Neuronal stem cell (in vitro differentiated cells): ENCODE results near the gene WNT2.

ENCODE experiments used
- DNase-seq: peaks from one replicate; pipeline ENCODE4 v3.0.0-alpha.2; 2013; ENCODE audit warnings: low spot score
- H2AFZ ChIP-seq: one replicate; pipeline ENCODE4 v1.6.1; 2013; ENCODE audit warnings: mild to moderate bottlenecking, low read length, inconsistent platforms
- H2AK5ac ChIP-seq: 2 replicates; pipeline ENCODE4 v1.6.1; 2013; ENCODE audit warnings: low read depth, mild to moderate bottlenecking, inconsistent platforms, low read length, moderate library complexity, mixed read lengths
- H2BK120ac ChIP-seq: 2 replicates; pipeline ENCODE4 v1.6.1; 2013; ENCODE audit warnings: low read depth, mild to moderate bottlenecking, inconsistent platforms, low read length, moderate library complexity, mixed read lengths
- H2BK12ac ChIP-seq: one replicate; pipeline ENCODE4 v1.6.1; 2013; ENCODE audit warnings: low read length, inconsistent platforms
- H2BK15ac ChIP-seq: 2 replicates; pipeline ENCODE4 v1.6.1; 2013; ENCODE audit warnings: mild to moderate bottlenecking, low read length, inconsistent platforms, mixed read lengths
- H2BK5ac ChIP-seq: one replicate; pipeline ENCODE4 v1.6.1; 2013; ENCODE audit warnings: inconsistent platforms, mild to moderate bottlenecking, low read length, moderate library complexity
- H3K14ac ChIP-seq: one replicate; pipeline ENCODE4 v1.6.1; 2013; ENCODE audit warnings: low read length, inconsistent platforms
- H3K18ac ChIP-seq: 2 replicates; pipeline ENCODE4 v1.6.1; 2013; ENCODE audit warnings: low read length, inconsistent platforms
- H3K23ac ChIP-seq: 2 replicates; pipeline ENCODE4 v1.6.1; 2013; ENCODE audit warnings: low read depth, mild to moderate bottlenecking, mixed read lengths, low read length, inconsistent platforms; ENCODE audit not compliant: poor library complexity
- H3K27ac ChIP-seq: replicated peaks from 3 replicates; pipeline ENCODE4 v1.5.1; 2013; ENCODE audit warnings: low read length, inconsistent platforms
- H3K27me3 ChIP-seq, 3 experiments: 2 replicates each; pipeline ENCODE4 v1.6.1; 2013; ENCODE audit warnings: low read length in 3 of 3, mild to moderate bottlenecking in 2 of 3, inconsistent platforms in 1 of 3, low read depth in 1 of 3, mixed read lengths in 1 of 3, moderate library complexity in 1 of 3; ENCODE audit not compliant: control insufficient read depth in 3 of 3, insufficient read depth in 3 of 3
- H3K36me3 ChIP-seq, 2 donors: replicated peaks in 1 of 2; 2 replicates each; pipeline ENCODE4 v1.6.1; 2013; ENCODE audit warnings: low read length in 2 of 2; ENCODE audit not compliant: control insufficient read depth in 2 of 2, insufficient read depth in 2 of 2
- H3K4ac ChIP-seq: 2 replicates; pipeline ENCODE4 v1.6.1; 2013; ENCODE audit warnings: inconsistent platforms, mild to moderate bottlenecking, low read length, moderate library complexity
- H3K4me1 ChIP-seq, 2 donors: 1 replicate in 1 of 2; 2 replicates in 1 of 2; pipeline ENCODE4 v1.6.1; 2013; ENCODE audit warnings: low read length in 2 of 2, low read depth in 1 of 2; ENCODE audit not compliant: control insufficient read depth in 2 of 2, insufficient read depth in 1 of 2
- H3K4me2 ChIP-seq: one replicate; pipeline ENCODE4 v1.6.1; 2013; ENCODE audit warnings: mild to moderate bottlenecking, low read length, inconsistent platforms; ENCODE audit not compliant: insufficient read depth, poor library complexity, severe bottlenecking
- H3K4me3 ChIP-seq, 2 donors: 2 replicates each; pipeline ENCODE4 v1.5.1; 2013; ENCODE audit warnings: low read length in 2 of 2, mild to moderate bottlenecking in 2 of 2, inconsistent platforms in 1 of 2, moderate library complexity in 1 of 2
- H3K79me1 ChIP-seq: one replicate; pipeline ENCODE4 v1.6.1; 2013; ENCODE audit warnings: low read depth, mild to moderate bottlenecking, inconsistent platforms, low read length, moderate library complexity
- H3K9ac ChIP-seq: one replicate; pipeline ENCODE4 v1.6.1; 2013; ENCODE audit warnings: mild to moderate bottlenecking, low read depth, low read length, inconsistent platforms; ENCODE audit not compliant: poor library complexity
- H3K9me3 ChIP-seq, 2 donors: replicated peaks in 1 of 2; 2 replicates each; pipeline versions ENCODE3 to v1.6.1; 2013; ENCODE audit warnings: low read length in 2 of 2, mild to moderate bottlenecking in 2 of 2, inconsistent platforms in 1 of 2, low read depth in 1 of 2, mixed read lengths in 1 of 2, moderate library complexity in 1 of 2; ENCODE audit not compliant: control insufficient read depth in 2 of 2, insufficient read depth in 1 of 2
- H4K8ac ChIP-seq: one replicate; pipeline ENCODE4 v1.6.1; 2013; ENCODE audit warnings: low read depth, mild to moderate bottlenecking, inconsistent platforms, low read length, moderate library complexity
- H4K91ac ChIP-seq: one replicate; pipeline ENCODE4 v1.6.1; 2013; ENCODE audit warnings: low read length, low read depth, mild to moderate bottlenecking, inconsistent platforms; ENCODE audit not compliant: poor library complexity
- WGBS, 2 donors: extraction: QIAGEN DNeasy Blood & Tissue Kit; methylation state at CpG; one replicate each; pipeline ENCODE4 v1.1.7; 2013; ENCODE audit warnings: missing lambda C conversion rate in 2 of 2, mixed read lengths in 1 of 2; ENCODE audit not compliant: insufficient read length in 2 of 2, insufficient replicate concordance in 1 of 2; ENCODE audit errors: extremely low coverage in 2 of 2; 5-methylcytosine and 5-hydroxymethylcytosine counted together

Gene WNT2

DNA sequence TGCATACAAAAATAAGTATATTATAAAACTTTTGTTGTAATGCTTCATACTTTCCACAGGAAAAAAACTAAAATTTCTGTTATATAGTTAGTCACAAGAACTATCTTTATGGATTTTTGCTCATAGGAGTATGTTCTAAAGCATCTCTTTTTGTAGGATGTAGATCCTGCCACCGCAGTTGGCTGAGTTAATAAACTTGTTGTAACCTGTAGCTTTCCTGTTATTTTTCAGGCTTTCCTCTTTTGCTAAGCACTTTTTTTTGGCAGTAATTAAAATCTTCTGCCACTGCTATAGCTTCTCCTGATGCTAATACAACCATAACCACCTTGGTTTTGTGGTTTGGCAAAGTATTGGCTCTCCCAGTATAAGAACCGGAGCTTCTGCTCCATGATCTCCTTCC is 60.3 kb downstream of the WNT2 start:
- H2BK12ac ChIP-seq: no peak overlapping the region

DNA sequence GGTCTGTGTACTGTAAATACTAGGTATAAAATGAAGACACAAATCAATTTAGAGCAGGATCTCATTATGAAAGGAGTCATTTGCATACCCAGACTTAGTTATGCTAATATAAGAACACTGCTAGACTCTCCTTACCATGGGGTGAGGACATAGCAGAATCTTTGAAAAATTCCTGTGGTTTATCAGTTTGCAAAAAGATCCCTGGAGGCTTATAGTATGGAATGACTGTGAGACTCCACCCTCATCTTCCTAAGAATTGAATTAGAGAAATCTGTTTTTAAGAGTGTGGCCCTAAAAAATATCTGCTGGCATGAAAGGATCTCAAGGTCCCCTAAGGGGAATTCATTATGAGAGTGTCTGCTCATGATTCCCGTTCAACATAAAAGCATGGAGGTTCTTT is 63.2 kb downstream of the WNT2 start:
- Histone ChIP-seq H3K4me1 (no peaks in the 10 kb centered on the region), H2BK5ac (no peak overlapping the region), H3K79me1 (no peaks in the 10 kb centered on the region), H4K91ac (no peak overlapping the region), H3K27me3 (no peaks in the 10 kb centered on the region), H3K36me3 (no peaks in the 10 kb centered on the region), H3K27ac (no peak overlapping the region), H2BK12ac (no peak overlapping the region), H2BK120ac (no peak overlapping the region), H3K9ac (no peak overlapping the region), H3K4ac (no peak overlapping the region), H2AFZ (no peak overlapping the region), H3K23ac (no peak overlapping the region), H2AK5ac (no peak overlapping the region), H3K4me2 (no peak overlapping the region), H4K8ac (no peak overlapping the region), H3K18ac (no peak overlapping the region), H3K9me3 (no peaks in the 10 kb centered on the region), H2BK15ac (no peak overlapping the region), H3K4me3 (no peak overlapping the region), H3K14ac (no peak overlapping the region)
- WGBS, 2 donors: no CpG with 5 or more reads among the region's 1 CpG
- DNase-seq: no peak

More for the DNA sequence above, 60.3 kb downstream of the WNT2 start:
- Histone ChIP-seq H2BK15ac (no peak overlapping the region), H3K9ac (no peak overlapping the region), H3K27me3 (no peaks in the 10 kb centered on the region), H2BK5ac (no peak overlapping the region), H3K14ac (no peak overlapping the region), H3K79me1 (no peaks in the 10 kb centered on the region), H3K27ac (no peak overlapping the region), H3K23ac (no peak overlapping the region), H3K18ac (no peak overlapping the region), H2BK120ac (no peak overlapping the region), H4K91ac (no peak overlapping the region), H3K4ac (no peak overlapping the region), H2AFZ (no peak overlapping the region), H3K4me1 (no peaks in the 10 kb centered on the region), H4K8ac (no peak overlapping the region), H3K9me3 (no peaks in the 10 kb centered on the region), H3K4me2 (no peak overlapping the region), H2AK5ac (no peak overlapping the region), H3K36me3 (no peaks in the 10 kb centered on the region), H3K4me3 (no peak overlapping the region)
- no peak for DNase-seq
- WGBS, 2 donors: no CpG with 5 or more reads among the region's 2 CpGs

DNA sequence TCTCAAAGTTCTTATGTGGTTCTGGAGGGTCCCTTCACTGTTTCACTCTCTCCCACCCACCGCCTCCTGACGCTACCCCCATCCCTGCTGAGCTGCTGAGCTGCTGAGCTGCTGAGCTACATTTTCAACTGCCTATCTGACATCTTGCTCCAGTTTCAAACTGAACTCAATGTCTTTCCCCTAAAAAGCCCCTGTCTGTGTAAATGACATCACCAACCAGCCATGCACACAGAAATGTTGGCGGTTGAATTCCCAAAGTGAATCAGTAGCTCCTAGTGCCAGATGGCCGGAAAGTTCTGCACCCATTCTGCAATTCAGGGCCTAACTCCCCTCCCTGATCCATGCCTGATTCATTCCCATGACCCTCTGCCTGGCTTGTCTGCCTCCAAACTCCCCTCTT is 71.2 kb downstream of the WNT2 start:
- no peak overlapping the region for H3K27ac ChIP-seq
- no peak overlapping the region for H3K9ac ChIP-seq
- no peaks in the 10 kb centered on the region for H3K27me3 ChIP-seq
- no peak overlapping the region for H3K4me2 ChIP-seq
- H3K36me3 ChIP-seq: no peaks in the 10 kb centered on the region
- H2BK5ac ChIP-seq: no peak overlapping the region
- no peaks in the 10 kb centered on the region for H3K79me1 ChIP-seq
- no peak overlapping the region for H3K18ac ChIP-seq
- H2AFZ ChIP-seq: no peak overlapping the region
- no peak overlapping the region for H2BK120ac ChIP-seq
- H2AK5ac ChIP-seq: no peak overlapping the region
- H3K23ac ChIP-seq: no peak overlapping the region
- no peak overlapping the region for H2BK15ac ChIP-seq
- no peak overlapping the region for H4K8ac ChIP-seq
- H3K4ac ChIP-seq: no peak overlapping the region
- WGBS, 2 donors: no CpG with 5 or more reads among the region's 4 CpGs
- H4K91ac ChIP-seq: no peak overlapping the region
- no peaks in the 10 kb centered on the region for H3K9me3 ChIP-seq
- no peak for DNase-seq
- H3K4me1 ChIP-seq: peaks cover 2 to 5% of the 10 kb centered on the region in 2 donors
- H3K4me3 ChIP-seq: no peak overlapping the region
- H3K14ac ChIP-seq: no peak overlapping the region
- no peak overlapping the region for H2BK12ac ChIP-seq

DNA sequence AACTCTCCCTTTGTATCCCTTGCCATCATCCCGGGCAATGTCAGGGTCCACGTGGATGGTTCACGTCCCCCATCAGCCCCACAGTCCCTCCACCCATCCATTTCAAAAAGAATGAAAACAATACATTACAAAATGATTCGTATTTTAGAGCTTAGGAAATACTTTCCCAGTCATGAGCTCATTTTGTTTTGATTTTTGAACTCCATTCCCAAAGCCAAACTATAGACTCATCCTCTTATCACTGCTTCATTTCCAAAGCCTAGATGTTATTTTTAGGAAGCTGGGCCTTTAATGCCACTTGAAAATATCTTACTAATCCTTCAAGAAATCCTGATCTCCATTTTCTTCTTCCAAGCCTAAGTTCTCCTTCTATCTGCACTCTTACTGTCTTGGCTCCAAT is 72.1 kb downstream of the WNT2 start:
- Histone ChIP-seq H4K8ac (no peak overlapping the region), H3K79me1 (no peaks in the 10 kb centered on the region)
- WGBS, 2 donors: no CpG with 5 or more reads among the region's 4 CpGs

More for the DNA sequence above, 72.1 kb downstream of the WNT2 start:
- no peak overlapping the region for H2BK15ac ChIP-seq
- H3K9ac ChIP-seq: no peak overlapping the region
- H3K36me3 ChIP-seq: no peaks in the 10 kb centered on the region
- no peak overlapping the region for H3K23ac ChIP-seq
- no peak overlapping the region for H2AFZ ChIP-seq
- no peak overlapping the region for H4K91ac ChIP-seq
- no peak overlapping the region for H3K27ac ChIP-seq
- H3K4me1 ChIP-seq: peaks cover 2 to 5% of the 10 kb centered on the region in 2 donors
- no peak overlapping the region for H3K14ac ChIP-seq
- H3K9me3 ChIP-seq: peaks cover 0 to 2% of the 10 kb centered on the region in 2 donors
- H2AK5ac ChIP-seq: no peak overlapping the region
- DNase-seq: no peak
- no peak overlapping the region for H2BK5ac ChIP-seq
- H3K4ac ChIP-seq: no peak overlapping the region
- no peak overlapping the region for H3K18ac ChIP-seq
- no peak overlapping the region for H2BK12ac ChIP-seq
- H3K4me3 ChIP-seq: no peak overlapping the region
- H2BK120ac ChIP-seq: no peak overlapping the region
- H3K27me3 ChIP-seq: no peaks in the 10 kb centered on the region
- no peak overlapping the region for H3K4me2 ChIP-seq
